ENCODE results near the gene LRRC26.
"Not testable (repeated sequence)": the region's sequence is repeated elsewhere in the genome, so short reads cannot be mapped to it uniquely, and the experiment has no call there.

The LRRC26 gene

DNA sequence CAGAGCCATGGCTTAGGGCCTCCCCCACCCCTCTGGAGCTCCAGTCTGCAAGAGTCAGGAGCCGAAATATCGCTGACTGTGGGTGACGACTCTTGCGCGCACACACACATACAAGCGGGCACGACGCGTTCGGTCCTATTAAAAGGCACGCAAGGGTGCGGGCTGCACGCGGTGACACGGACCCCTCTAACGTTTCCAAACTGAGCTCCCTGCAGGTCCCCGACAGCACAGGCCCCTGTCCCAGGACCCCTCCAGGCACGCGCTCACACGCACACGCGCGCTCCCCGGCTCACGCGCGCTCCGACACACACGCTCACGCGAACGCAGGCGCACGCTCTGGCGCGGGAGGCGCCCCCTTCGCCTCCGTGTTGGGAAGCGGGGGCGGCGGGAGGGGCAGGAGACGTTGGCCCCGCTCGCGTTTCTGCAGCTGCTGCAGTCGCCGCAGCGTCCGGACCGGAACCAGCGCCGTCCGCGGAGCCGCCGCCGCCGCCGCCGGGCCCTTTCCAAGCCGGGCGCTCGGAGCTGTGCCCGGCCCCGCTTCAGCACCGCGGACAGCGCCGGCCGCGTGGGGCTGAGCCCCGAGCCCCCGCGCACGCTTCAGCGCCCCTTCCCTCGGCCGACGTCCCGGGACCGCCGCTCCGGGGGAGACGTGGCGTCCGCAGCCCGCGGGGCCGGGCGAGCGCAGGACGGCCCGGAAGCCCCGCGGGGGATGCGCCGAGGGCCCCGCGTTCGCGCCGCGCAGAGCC, 31.0 kb downstream of the LRRC26 start, which contains the start of gene GRIN1:
GRIN1 (plus strand) TSS at position 433 of the 746 bp plus-strand sequence. CDS start 333 bp downstream, outside the sequence.
- H3K4me3 ChIP-seq (ENCODE audit: low read depth, low read length): no peak within 1 kb of the TSS
- DNase-seq (ENCODE audit: low read depth): no peak
- TF ChIP-seq, protein P1, sequence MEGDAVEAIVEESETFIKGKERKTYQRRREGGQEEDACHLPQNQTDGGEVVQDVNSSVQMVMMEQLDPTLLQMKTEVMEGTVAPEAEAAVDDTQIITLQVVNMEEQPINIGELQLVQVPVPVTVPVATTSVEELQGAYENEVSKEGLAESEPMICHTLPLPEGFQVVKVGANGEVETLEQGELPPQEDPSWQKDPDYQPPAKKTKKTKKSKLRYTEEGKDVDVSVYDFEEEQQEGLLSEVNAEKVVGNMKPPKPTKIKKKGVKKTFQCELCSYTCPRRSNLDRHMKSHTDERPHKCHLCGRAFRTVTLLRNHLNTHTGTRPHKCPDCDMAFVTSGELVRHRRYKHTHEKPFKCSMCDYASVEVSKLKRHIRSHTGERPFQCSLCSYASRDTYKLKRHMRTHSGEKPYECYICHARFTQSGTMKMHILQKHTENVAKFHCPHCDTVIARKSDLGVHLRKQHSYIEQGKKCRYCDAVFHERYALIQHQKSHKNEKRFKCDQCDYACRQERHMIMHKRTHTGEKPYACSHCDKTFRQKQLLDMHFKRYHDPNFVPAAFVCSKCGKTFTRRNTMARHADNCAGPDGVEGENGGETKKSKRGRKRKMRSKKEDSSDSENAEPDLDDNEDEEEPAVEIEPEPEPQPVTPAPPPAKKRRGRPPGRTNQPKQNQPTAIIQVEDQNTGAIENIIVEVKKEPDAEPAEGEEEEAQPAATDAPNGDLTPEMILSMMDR (IDR thresholded peaks at IDR 0.05; ENCODE audit: control insufficient read depth, extremely low read depth, insufficient read depth): no peak

- TF ChIP-seq, protein P1 (IDR thresholded peaks at IDR 0.05; ENCODE audit: control insufficient read depth, extremely low read depth, insufficient read depth): no peak
- no peak for DNase-seq (ENCODE audit: low read depth)
- no peak overlapping the region for H3K4me3 ChIP-seq (ENCODE audit: low read depth, low read length)
Measured at GRCh38 chr9:137138058-137138721, 31.7 kb downstream of the LRRC26 start.

DNA sequence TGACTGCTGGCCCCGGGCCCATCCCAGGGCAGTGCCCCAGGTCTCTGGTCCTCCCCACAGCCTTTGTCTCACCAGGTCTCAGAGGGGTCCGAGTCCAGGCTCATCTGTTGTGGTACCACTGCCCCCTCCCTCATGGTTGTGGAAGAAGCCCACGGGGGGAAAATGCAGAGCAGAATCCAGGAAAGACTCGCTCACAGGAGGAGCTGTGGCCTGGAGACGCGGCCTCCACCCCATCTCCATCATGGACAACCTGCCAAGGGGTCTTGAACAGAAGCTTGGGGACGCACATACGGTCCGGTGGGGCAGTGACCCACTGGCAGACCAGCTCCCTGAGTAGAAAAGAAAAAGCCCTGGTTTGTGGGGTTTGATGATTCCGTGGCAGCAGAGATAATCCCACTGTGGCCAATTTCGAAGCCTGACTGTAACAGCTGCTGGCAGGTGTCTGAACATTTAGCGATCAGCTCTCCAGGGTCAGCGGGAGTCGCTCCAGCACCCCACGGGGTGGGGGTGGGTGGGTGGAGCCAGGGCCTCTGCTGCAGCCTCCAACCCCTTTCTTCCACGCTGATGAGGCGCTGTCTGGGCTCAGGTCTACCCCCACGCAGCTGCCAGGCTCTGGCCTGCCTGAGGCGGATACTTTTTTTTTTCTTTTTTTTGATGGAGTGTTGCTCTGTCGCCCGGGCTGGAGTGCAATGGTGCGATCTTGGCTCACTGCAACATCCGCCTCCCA, 32.8 kb downstream of the LRRC26 start:
- no peak for DNase-seq (ENCODE audit: low read depth)
- TF ChIP-seq, protein P1 (IDR thresholded peaks at IDR 0.05; ENCODE audit: control insufficient read depth, extremely low read depth, insufficient read depth): no peak
- H3K4me3 ChIP-seq (ENCODE audit: low read depth, low read length): no peak overlapping the region

DNA sequence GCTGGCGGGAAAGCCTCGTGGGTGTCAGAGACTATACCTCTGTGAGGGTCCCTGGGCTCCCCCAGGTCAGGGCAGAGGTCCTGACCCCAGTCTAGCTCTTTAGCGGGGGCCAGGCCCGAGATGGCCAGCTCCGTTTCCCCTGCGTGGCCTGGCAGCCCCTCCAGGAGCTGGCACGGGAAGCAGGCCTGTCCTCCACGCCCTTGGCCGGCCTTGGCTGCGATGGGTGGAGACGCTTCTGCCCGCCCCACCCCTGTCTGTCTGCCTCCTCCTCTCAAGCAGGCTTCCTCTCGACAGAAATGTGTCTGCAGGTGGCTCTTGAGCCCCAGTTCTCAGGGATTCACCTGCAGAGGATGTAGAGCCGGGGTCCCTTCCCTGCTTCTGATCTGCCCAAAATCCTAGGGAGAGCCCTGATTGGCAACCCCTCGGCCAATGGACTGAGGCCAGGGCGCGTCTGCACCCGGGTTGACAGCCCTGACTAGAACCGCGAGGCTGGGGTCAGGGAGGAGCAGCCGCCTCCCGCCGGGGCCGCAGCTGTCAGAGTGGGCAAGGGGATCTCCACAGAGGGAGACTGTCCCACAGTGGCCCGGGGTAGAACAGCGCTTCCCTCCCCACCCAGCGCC, 33.5 kb downstream of the LRRC26 start:
- no peak for DNase-seq (ENCODE audit: low read depth)
- TF ChIP-seq, protein P1 (IDR thresholded peaks at IDR 0.05; ENCODE audit: control insufficient read depth, extremely low read depth, insufficient read depth): no peak
- H3K4me3 ChIP-seq (ENCODE audit: low read depth, low read length): no peak overlapping the region

DNA sequence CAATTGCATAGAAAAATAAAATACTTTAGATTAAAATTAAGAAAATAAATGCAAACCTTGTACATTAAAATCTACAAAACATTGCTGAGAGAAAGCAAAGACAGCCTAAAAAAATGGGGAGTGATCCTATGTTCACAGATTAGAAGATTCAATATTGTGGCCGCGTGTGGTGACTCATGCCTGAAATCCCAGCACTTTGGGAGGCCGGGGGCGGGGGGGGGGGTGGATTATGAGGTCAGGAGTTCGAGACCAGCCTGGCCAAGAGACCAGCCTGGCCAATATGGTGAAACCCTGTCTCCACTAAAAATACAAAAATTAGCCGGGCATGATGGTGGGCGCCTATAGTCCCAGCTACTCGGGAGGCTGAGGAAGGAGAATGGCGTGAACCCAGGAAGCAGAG, 34.7 kb downstream of the LRRC26 start:
- DNase-seq (ENCODE audit: low read depth); H3K4me3 ChIP-seq (ENCODE audit: low read depth, low read length): not testable (repeated sequence)

DNA sequence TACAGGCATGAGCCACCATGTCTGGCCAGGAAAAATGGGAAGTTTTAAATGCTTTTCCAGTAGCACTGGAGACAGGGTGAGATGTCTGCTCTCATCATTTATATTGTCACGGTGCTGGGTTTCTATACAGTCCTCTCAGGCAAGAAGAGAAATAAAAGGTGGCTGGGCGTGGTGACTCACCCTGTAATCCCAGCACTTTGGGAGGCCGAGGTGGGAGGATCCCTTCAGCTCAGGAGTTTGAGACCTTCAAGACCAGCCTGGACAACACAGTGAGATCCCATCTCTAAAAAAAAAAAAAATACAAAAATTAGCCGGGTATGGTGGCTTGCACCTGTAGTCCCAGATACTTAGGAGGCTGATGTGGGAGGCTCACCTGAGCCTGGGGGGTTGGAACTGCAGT, 35.7 kb downstream of the LRRC26 start:
- no peak for DNase-seq (ENCODE audit: low read depth)
- TF ChIP-seq, protein P1 (IDR thresholded peaks at IDR 0.05; ENCODE audit: control insufficient read depth, extremely low read depth, insufficient read depth): no peak
- no peak overlapping the region for H3K4me3 ChIP-seq (ENCODE audit: low read depth, low read length)

Measured in LNCaP clone FGC (cell line).